Astrocyte (in vitro differentiated cells and primary cell): ENCODE data around the gene SLC7A9. TPM values are rescaled to one million over a fixed set of nuclear protein-coding genes. Genes with fewer than 3 reads are reported as not detected.

Source experiments
- DNase-seq: peaks from one replicate; pipeline ENCODE4 v3.0.0-alpha.2; 2010; ENCODE audit warnings: low read depth
- FAIRE-seq: peaks from 2 replicates; lab custom pipeline; 2011; peaks lifted over from hg19 to GRCh38; lab: Jason Lieb, UNC
- H2AFZ ChIP-seq: 2 replicates; pipeline ENCODE4 v1.6.0; 2012; ENCODE audit warnings: low read depth, low read length, inconsistent platforms
- H3K27ac ChIP-seq: 2 replicates; pipeline ENCODE4 v1.5.1; 2011; ENCODE audit warnings: low read depth, low read length, inconsistent platforms
- H3K27me3 ChIP-seq: 2 replicates; pipeline ENCODE4 v1.6.0; 2011; ENCODE audit warnings: low read length, inconsistent platforms; ENCODE audit not compliant: insufficient read depth
- H3K36me3 ChIP-seq: 2 replicates; pipeline ENCODE4 v1.5.1; 2011; ENCODE audit warnings: low read length, inconsistent platforms; ENCODE audit not compliant: insufficient read depth
- H3K4me1 ChIP-seq: 2 replicates; pipeline ENCODE4 v1.5.1; 2011; ENCODE audit warnings: low read length, inconsistent platforms; ENCODE audit not compliant: insufficient read depth
- H3K4me2 ChIP-seq: 2 replicates; pipeline ENCODE4 v1.6.0; 2012; ENCODE audit warnings: low read length, inconsistent platforms
- H3K4me3 ChIP-seq: 2 replicates; pipeline ENCODE4 v1.5.1; 2011; ENCODE audit warnings: low read depth, mild to moderate bottlenecking, low read length, inconsistent platforms; ENCODE audit not compliant: insufficient read depth
- H3K79me2 ChIP-seq: 2 replicates; pipeline ENCODE4 v1.6.0; 2012; ENCODE audit warnings: mild to moderate bottlenecking, low read length, inconsistent platforms; ENCODE audit not compliant: insufficient read depth
- H3K9ac ChIP-seq: 2 replicates; pipeline ENCODE4 v1.6.0; 2012; ENCODE audit warnings: mild to moderate bottlenecking, low read length, inconsistent platforms
- H3K9me3 ChIP-seq: 2 replicates; pipeline ENCODE4 v1.5.1; 2012; ENCODE audit warnings: low read depth, mild to moderate bottlenecking, low read length, inconsistent platforms; ENCODE audit not compliant: insufficient read depth
- H4K20me1 ChIP-seq: 2 replicates; pipeline ENCODE4 v1.6.0; 2012; ENCODE audit warnings: low read length, inconsistent platforms; ENCODE audit not compliant: insufficient read depth
- H3K27ac Mint-ChIP-seq: one replicate; pipeline ENCODE4 v1.8.0; 2021; ENCODE audit warnings: mild to moderate bottlenecking, mixed read lengths; ENCODE audit not compliant: unreplicated experiment
- H3K27me3 Mint-ChIP-seq: one replicate; pipeline ENCODE4 v1.8.0; 2021; ENCODE audit warnings: low read depth, mixed read lengths; ENCODE audit not compliant: unreplicated experiment
- H3K36me3 Mint-ChIP-seq: one replicate; pipeline ENCODE4 v1.8.0; 2021; ENCODE audit warnings: low read depth, mixed read lengths; ENCODE audit not compliant: unreplicated experiment
- H3K4me1 Mint-ChIP-seq: one replicate; pipeline ENCODE4 v1.8.0; 2021; ENCODE audit warnings: low read depth, mixed read lengths; ENCODE audit not compliant: unreplicated experiment
- H3K4me3 Mint-ChIP-seq: one replicate; pipeline ENCODE4 v1.8.0; 2021; ENCODE audit warnings: mild to moderate bottlenecking, moderate library complexity, mixed read lengths; ENCODE audit not compliant: unreplicated experiment
- H3K9me3 Mint-ChIP-seq: one replicate; pipeline ENCODE4 v1.8.0; 2021; ENCODE audit warnings: mild to moderate bottlenecking, mixed read lengths; ENCODE audit not compliant: unreplicated experiment
- EZH2 ChIP-seq: IDR thresholded peaks from 2 replicates; pipeline ENCODE4 v1.6.1; 2012; ENCODE audit warnings: mild to moderate bottlenecking, low read length, inconsistent platforms; ENCODE audit not compliant: insufficient read depth
- total RNA-seq: library from RNA; stranded (reverse); gene quantifications from 2 replicates; pipeline ENCODE4 v1.2.1, GENCODE V29; 2021
- TF ChIP-seq, protein P1 (sequence below): IDR thresholded peaks from 2 replicates; pipeline ENCODE4 v1.5.1; 2011; ENCODE audit warnings: low read depth, mild to moderate bottlenecking, inconsistent platforms, low read length, moderate library complexity; ENCODE audit not compliant: insufficient read depth

SLC7A9 gene
- total RNA-seq, 1 donor from 2014 or later, result 0.45 TPM

DNA sequence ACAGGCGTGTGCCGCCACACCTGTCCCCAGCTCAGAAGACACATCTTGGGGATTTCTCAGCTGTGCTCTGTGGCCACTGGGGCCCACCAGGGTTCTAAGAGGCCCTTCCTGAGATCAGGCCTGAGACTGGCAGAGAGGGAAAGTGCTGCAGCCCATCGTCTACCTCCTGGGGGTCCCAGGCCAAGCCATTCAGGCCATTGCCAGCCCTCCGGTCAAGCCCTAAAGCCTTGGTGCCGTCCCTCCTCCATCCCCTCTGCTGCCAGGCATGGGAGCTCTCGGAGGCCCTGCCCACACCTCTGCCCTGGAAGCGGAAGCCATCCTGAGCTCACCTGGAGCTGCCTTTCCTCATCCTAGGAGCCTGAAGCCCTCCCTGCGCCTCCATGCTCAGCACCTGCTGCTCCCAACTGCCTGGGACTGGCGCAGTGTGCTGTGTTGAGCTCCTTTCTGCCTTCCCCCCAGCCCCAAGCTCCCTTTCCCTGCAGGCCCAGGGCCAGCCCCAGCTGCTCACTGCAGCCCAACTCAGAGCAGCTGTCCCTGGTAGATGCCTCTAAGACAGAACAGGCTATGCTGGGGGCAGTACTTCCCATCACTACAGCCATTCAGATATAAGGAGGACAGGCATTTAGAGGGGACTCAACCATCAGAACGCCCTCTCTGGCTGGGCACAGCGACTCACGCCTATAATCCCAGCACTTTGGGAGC lies 2.9 kb downstream of the SLC7A9 start:
- no peaks in the 10 kb centered on the region for H3K79me2 ChIP-seq
- no peak overlapping the region for H3K4me2 ChIP-seq
- no peaks in the 10 kb centered on the region for H3K36me3 ChIP-seq
- DNase-seq (no peak), FAIRE-seq (no peak)
- H3K9me3 Mint-ChIP-seq, result no peaks in the 10 kb centered on the region
- H3K4me1 Mint-ChIP-seq, result no peaks in the 10 kb centered on the region
- no peak for TF ChIP-seq EZH2
- TF ChIP-seq, protein P1, sequence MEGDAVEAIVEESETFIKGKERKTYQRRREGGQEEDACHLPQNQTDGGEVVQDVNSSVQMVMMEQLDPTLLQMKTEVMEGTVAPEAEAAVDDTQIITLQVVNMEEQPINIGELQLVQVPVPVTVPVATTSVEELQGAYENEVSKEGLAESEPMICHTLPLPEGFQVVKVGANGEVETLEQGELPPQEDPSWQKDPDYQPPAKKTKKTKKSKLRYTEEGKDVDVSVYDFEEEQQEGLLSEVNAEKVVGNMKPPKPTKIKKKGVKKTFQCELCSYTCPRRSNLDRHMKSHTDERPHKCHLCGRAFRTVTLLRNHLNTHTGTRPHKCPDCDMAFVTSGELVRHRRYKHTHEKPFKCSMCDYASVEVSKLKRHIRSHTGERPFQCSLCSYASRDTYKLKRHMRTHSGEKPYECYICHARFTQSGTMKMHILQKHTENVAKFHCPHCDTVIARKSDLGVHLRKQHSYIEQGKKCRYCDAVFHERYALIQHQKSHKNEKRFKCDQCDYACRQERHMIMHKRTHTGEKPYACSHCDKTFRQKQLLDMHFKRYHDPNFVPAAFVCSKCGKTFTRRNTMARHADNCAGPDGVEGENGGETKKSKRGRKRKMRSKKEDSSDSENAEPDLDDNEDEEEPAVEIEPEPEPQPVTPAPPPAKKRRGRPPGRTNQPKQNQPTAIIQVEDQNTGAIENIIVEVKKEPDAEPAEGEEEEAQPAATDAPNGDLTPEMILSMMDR, result no peak
- no peaks in the 10 kb centered on the region for H3K4me1 ChIP-seq
- no peaks in the 10 kb centered on the region for H4K20me1 ChIP-seq
- H3K27me3 Mint-ChIP-seq, result peaks cover 3% of the 10 kb centered on the region
- H3K9ac ChIP-seq, result no peak overlapping the region
- H3K36me3 Mint-ChIP-seq, result no peaks in the 10 kb centered on the region
- no peak overlapping the region for H3K4me3 ChIP-seq
- no peak overlapping the region for H2AFZ ChIP-seq
- H3K27ac Mint-ChIP-seq, result no peak overlapping the region
- no peak overlapping the region for H3K4me3 Mint-ChIP-seq
- H3K9me3 ChIP-seq, result no peaks in the 10 kb centered on the region
- H3K27me3 ChIP-seq, result no peaks in the 10 kb centered on the region
- H3K27ac ChIP-seq, result no peak overlapping the region

DNA sequence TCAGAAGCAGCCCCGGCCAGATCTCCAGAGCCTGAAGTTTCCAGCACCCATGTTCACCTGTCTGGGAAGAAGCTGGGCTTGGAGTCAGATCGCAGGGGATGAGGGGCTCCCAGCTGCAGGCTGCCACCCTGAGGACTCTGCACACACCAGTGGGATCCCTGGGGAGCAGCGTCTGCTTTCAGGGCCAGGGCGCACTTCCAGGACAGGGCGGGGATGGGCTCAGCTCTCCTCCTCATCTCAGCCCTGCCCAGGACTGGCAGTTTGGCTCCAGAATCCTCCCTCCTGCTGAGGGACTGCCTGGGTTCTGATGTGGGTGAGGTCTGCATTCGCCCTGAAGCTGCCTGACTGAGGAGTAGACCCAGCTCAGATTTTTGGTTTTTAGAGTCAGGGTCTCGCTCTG lies 3.5 kb downstream of the SLC7A9 start:
- H3K79me2 ChIP-seq, result no peaks in the 10 kb centered on the region
- Mint-ChIP-seq H3K4me3 (no peak overlapping the region), H3K9me3 (no peaks in the 10 kb centered on the region), H3K27ac (no peak overlapping the region), H3K27me3 (peaks cover 3% of the 10 kb centered on the region), H3K4me1 (no peaks in the 10 kb centered on the region), H3K36me3 (no peaks in the 10 kb centered on the region)
- no peaks in the 10 kb centered on the region for H3K36me3 ChIP-seq
- H3K4me3 ChIP-seq, result no peak overlapping the region
- no peak overlapping the region for H3K9ac ChIP-seq
- no peaks in the 10 kb centered on the region for H3K27me3 ChIP-seq
- DNase-seq (no peak), FAIRE-seq (no peak)
- H2AFZ ChIP-seq, result no peak overlapping the region
- TF ChIP-seq, protein P1, result no peak
- no peak for TF ChIP-seq EZH2
- no peak overlapping the region for H3K4me2 ChIP-seq
- H4K20me1 ChIP-seq, result no peaks in the 10 kb centered on the region
- H3K9me3 ChIP-seq, result no peaks in the 10 kb centered on the region
- no peaks in the 10 kb centered on the region for H3K4me1 ChIP-seq
- H3K27ac ChIP-seq, result no peak overlapping the region

DNA sequence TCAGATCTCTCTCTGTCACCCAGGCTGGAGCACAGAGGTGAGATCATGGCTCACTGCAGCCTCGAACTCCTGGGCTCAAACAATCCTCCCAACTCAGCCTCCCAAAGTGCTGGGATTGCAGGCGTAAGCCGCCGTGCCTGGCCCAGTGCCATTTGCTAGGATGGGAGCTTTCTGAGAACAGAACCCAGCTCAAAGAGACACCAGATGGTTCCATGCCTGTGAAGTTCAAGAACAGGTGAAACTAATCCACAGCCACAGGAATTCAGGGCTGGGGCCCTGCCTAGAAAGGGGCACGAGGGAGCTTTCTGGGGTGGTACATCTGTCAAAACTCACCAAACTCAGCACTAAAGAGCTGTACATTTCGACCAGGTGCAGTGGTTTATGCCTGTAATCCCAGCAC lies 4.2 kb downstream of the SLC7A9 start:
- Histone ChIP-seq H3K27ac (no peak overlapping the region), H3K9ac (no peak overlapping the region), H3K79me2 (no peaks in the 10 kb centered on the region), H3K9me3 (no peaks in the 10 kb centered on the region), H3K27me3 (no peaks in the 10 kb centered on the region), H3K36me3 (no peaks in the 10 kb centered on the region), H3K4me2 (no peak overlapping the region), H3K4me3 (no peak overlapping the region), H3K4me1 (no peaks in the 10 kb centered on the region), H4K20me1 (no peaks in the 10 kb centered on the region), H2AFZ (no peak overlapping the region)
- TF ChIP-seq EZH2, result no peak
- TF ChIP-seq, protein P1, result no peak
- FAIRE-seq, result no peak
- no peak for DNase-seq
- Mint-ChIP-seq H3K9me3 (no peaks in the 10 kb centered on the region), H3K4me3 (no peak overlapping the region), H3K27me3 (peaks cover 3% of the 10 kb centered on the region), H3K36me3 (no peaks in the 10 kb centered on the region), H3K4me1 (no peaks in the 10 kb centered on the region), H3K27ac (no peak overlapping the region)
